Spinal cord (tissue), 10 donors: Measurements from ENCODE around the gene FOXP1. TPM values are rescaled to one million over a fixed set of nuclear protein-coding genes. Genes with fewer than 3 reads are reported as not detected.

Experiments
- DNase-seq, 6 donors: peaks; one replicate each; pipeline versions ENCODE4 v3.0.0 to v3.0.0-alpha.2; 2013 to 2015; ENCODE audit warnings: low spot score in 6 of 6, low read depth in 4 of 6
- H3K27ac ChIP-seq: one replicate; pipeline ENCODE4 v1.5.1; 2013; ENCODE audit warnings: low read depth, low read length, control low read depth
- H3K27me3 ChIP-seq: one replicate; pipeline ENCODE4 v1.6.1; 2013; ENCODE audit warnings: low read length; ENCODE audit not compliant: control insufficient read depth, insufficient read depth
- H3K36me3 ChIP-seq: one replicate; pipeline ENCODE4 v1.6.1; 2013; ENCODE audit warnings: low read length; ENCODE audit not compliant: control insufficient read depth, insufficient read depth
- H3K4me1 ChIP-seq: one replicate; pipeline ENCODE4 v1.6.1; 2013; ENCODE audit warnings: low read length; ENCODE audit not compliant: control insufficient read depth, insufficient read depth
- H3K4me3 ChIP-seq: one replicate; pipeline ENCODE4 v1.5.1; 2013; ENCODE audit warnings: low read depth, low read length, control low read depth
- H3K9me3 ChIP-seq: one replicate; pipeline ENCODE4 v1.6.1; 2013; ENCODE audit warnings: low read length; ENCODE audit not compliant: control insufficient read depth, insufficient read depth
- WGBS: methylation state at CpG from one replicate; pipeline ENCODE4 v1.1.5; 2013; ENCODE audit warnings: missing lambda C conversion rate; ENCODE audit not compliant: insufficient coverage; 5-methylcytosine and 5-hydroxymethylcytosine counted together
- polyA plus RNA-seq, 2 donors: library from polyadenylated mRNA; unstranded; fragments of 120-200 nt; gene quantifications; one replicate each; pipeline ENCODE4 v1.2.1, GENCODE V29; 2013; ENCODE audit not compliant: insufficient read length in 2 of 2
- total RNA-seq, 2 donors: library from RNA; depleted of rRNA in 1 of 2; stranded (reverse); fragments of 120-200 nt in 1 of 2; fragments of >200 nt in 1 of 2; gene quantifications; one replicate each; pipeline versions ENCODE4 v1.2.3 to v1.2.4, GENCODE V29; 2013 to 2014
- donor health status: healthy.

The FOXP1 gene
- total and polyA plus RNA-seq, 4 donors = 27.4 to 118 (median 66.1) TPM

GRCh38 chr3:71614426-71614825, 30.9 kb upstream of the FOXP1 start:
- Histone ChIP-seq H3K36me3 (no peaks in the 10 kb centered on the region), H3K4me1 (no peaks in the 10 kb centered on the region), H3K4me3 (no peak overlapping the region), H3K9me3 (no peaks in the 10 kb centered on the region), H3K27ac (no peak overlapping the region), H3K27me3 (no peaks in the 10 kb centered on the region)
- no peak for DNase-seq
- 97% methylated on average over 4 of the region's 5 CpGs for WGBS

- Histone ChIP-seq H3K4me1 (no peaks in the 10 kb centered on the region), H3K4me3 (no peak overlapping the region), H3K27ac (no peak overlapping the region), H3K27me3 (no peaks in the 10 kb centered on the region), H3K9me3 (no peaks in the 10 kb centered on the region), H3K36me3 (no peaks in the 10 kb centered on the region)
- 100% methylated on average over 1 of the region's 3 CpGs for WGBS
- DNase-seq = no peak
Observed at GRCh38 chr3:71611099-71611498, 27.6 kb upstream of the FOXP1 start.

- H3K4me3 ChIP-seq = no peak overlapping the region
- no peak overlapping the region for H3K27ac ChIP-seq
- no peaks in the 10 kb centered on the region for H3K36me3 ChIP-seq
- no peaks in the 10 kb centered on the region for H3K27me3 ChIP-seq
- 100% methylated on average over 2 of the region's 2 CpGs for WGBS
- no peaks in the 10 kb centered on the region for H3K9me3 ChIP-seq
- DNase-seq = no peak
- no peaks in the 10 kb centered on the region for H3K4me1 ChIP-seq
Observed at GRCh38 chr3:71607364-71607763, 23.8 kb upstream of the FOXP1 start.

DNA sequence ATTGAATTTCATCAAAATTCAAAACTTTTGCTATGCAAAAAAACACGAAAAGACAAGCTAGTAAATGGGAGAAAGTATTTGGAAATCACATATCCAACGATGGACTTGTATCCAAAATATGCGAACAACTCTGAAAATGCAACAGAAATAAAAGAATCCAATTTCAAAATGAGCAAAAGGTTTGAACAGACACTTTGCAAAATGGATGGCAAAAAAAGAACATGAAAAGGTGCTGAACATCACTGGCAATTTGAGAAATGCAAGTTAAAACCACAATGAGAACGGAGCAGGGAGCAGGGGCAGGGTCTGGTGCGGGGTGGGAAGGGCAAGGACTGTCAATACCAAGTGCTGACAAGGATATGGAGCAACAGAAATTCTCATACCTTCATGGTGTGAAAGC, 23.1 kb upstream of the FOXP1 start:
- DNase-seq = no peak
- WGBS = 95% methylated on average over 4 of the region's 5 CpGs
- no peaks in the 10 kb centered on the region for H3K36me3 ChIP-seq
- H3K4me1 ChIP-seq = no peaks in the 10 kb centered on the region
- H3K27ac ChIP-seq = no peak overlapping the region
- H3K9me3 ChIP-seq = no peaks in the 10 kb centered on the region
- no peaks in the 10 kb centered on the region for H3K27me3 ChIP-seq
- H3K4me3 ChIP-seq = no peak overlapping the region

DNA sequence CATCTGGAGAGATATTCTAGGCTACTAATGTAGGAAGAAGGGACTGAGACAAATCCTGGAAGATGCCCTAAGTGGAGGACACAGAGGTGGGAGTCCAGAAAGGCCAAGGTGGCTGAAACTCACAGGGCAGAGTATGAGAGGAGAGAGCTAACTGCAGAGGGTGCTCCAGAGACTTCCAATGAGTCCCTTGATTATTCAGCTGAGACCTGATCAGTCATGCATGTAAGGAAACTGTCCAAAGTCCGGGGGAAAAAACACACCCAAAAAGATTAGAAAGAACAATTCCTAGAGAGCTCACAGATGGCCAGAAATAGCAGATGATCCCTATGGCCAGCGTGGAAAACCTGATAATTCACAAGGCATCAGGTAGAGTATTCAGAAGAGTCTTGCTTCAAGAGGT, 18.7 kb upstream of the FOXP1 start:
- no peak overlapping the region for H3K27ac ChIP-seq
- WGBS = 100% methylated on average over 1 of the region's 2 CpGs
- no peaks in the 10 kb centered on the region for H3K4me1 ChIP-seq
- no peak for DNase-seq
- no peaks in the 10 kb centered on the region for H3K36me3 ChIP-seq
- H3K4me3 ChIP-seq = no peak overlapping the region
- H3K27me3 ChIP-seq = no peaks in the 10 kb centered on the region
- H3K9me3 ChIP-seq = no peaks in the 10 kb centered on the region

GRCh38 chr3:71601811-71602210, 18.3 kb upstream of the FOXP1 start:
- H3K36me3 ChIP-seq = no peaks in the 10 kb centered on the region
- WGBS = 100% methylated on average over 3 of the region's 5 CpGs
- H3K9me3 ChIP-seq = no peaks in the 10 kb centered on the region
- no peaks in the 10 kb centered on the region for H3K4me1 ChIP-seq
- no peak for DNase-seq
- H3K4me3 ChIP-seq = no peak overlapping the region
- H3K27me3 ChIP-seq = no peaks in the 10 kb centered on the region
- no peak overlapping the region for H3K27ac ChIP-seq

GRCh38 chr3:71600646-71601288, 17.2 kb upstream of the FOXP1 start:
- WGBS = 92% methylated on average over 2 of the region's 3 CpGs
- Histone ChIP-seq H3K9me3 (no peaks in the 10 kb centered on the region), H3K4me3 (no peak overlapping the region), H3K27me3 (no peaks in the 10 kb centered on the region), H3K36me3 (no peaks in the 10 kb centered on the region), H3K27ac (no peak overlapping the region), H3K4me1 (no peaks in the 10 kb centered on the region)
- no peak for DNase-seq

GRCh38 chr3:71599416-71599815, 15.9 kb upstream of the FOXP1 start:
- Histone ChIP-seq H3K27me3 (no peaks in the 10 kb centered on the region), H3K27ac (no peak overlapping the region), H3K36me3 (no peaks in the 10 kb centered on the region), H3K4me1 (no peaks in the 10 kb centered on the region), H3K9me3 (no peaks in the 10 kb centered on the region), H3K4me3 (no peak overlapping the region)
- WGBS = no CpG with 5 or more reads among the region's 1 CpG
- DNase-seq = no peak

DNA sequence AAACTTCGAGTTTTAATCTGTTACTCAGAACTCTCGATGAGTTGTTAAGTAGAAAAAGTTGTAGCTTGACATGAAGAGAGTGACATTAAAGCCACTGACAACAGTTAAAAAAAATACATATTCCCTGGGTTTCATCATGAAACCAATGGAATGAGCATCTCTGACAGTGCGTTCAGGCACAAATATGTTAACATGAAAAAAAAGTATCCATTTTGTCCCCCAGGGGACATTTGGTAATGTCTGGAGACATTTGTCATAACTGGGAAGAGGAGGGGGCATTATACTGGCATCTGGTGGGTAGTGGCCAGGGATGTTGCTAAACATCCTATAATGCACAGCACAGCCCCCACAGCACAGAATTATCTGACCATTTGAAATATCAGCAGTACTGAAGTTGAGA, 14.8 kb upstream of the FOXP1 start:
- H3K27me3 ChIP-seq = no peaks in the 10 kb centered on the region
- no peak overlapping the region for H3K4me3 ChIP-seq
- H3K27ac ChIP-seq = no peak overlapping the region
- DNase-seq = no peak
- no CpG with 5 or more reads among the region's 3 CpGs for WGBS
- H3K9me3 ChIP-seq = no peaks in the 10 kb centered on the region
- no peaks in the 10 kb centered on the region for H3K4me1 ChIP-seq
- no peaks in the 10 kb centered on the region for H3K36me3 ChIP-seq

- no peak overlapping the region for H3K27ac ChIP-seq
- no peak for DNase-seq
- no peaks in the 10 kb centered on the region for H3K9me3 ChIP-seq
- H3K27me3 ChIP-seq = no peaks in the 10 kb centered on the region
- no peaks in the 10 kb centered on the region for H3K36me3 ChIP-seq
- no CpG with 5 or more reads among the region's 1 CpG for WGBS
- no peaks in the 10 kb centered on the region for H3K4me1 ChIP-seq
- no peak overlapping the region for H3K4me3 ChIP-seq
Observed at GRCh38 chr3:71597286-71597685, 13.8 kb upstream of the FOXP1 start.
